ENCODE data around the gene ACAD9. TPM values are rescaled to one million over a fixed set of nuclear protein-coding genes. Genes with fewer than 3 reads are reported as not detected.

Gene ACAD9
- total and polyA plus RNA-seq, 2 experiments from 2014 or later: 22.3 to 29.7 TPM

- H3K9me2 ChIP-seq (ENCODE audit: insufficient read depth): no peaks in the 10 kb centered on the region
- H3F3A ChIP-seq (ENCODE audit: insufficient read depth): no peaks in the 10 kb centered on the region
- H3K36me3 ChIP-seq (ENCODE audit: low read depth): no peaks in the 10 kb centered on the region
- H3K9ac ChIP-seq: no peak overlapping the region
- H3K4me3 ChIP-seq: no peak overlapping the region
- no peaks in the 10 kb centered on the region for H3K4me1 ChIP-seq (ENCODE audit: insufficient read depth)
- no peaks in the 10 kb centered on the region for H4K20me1 ChIP-seq (ENCODE audit: insufficient read depth)
- H3K9me3 ChIP-seq (ENCODE audit: low read depth): no peaks in the 10 kb centered on the region
- H3K27me3 ChIP-seq (replicated peaks; ENCODE audit: insufficient read depth): peaks cover 24% of the 10 kb centered on the region
- 88% methylated on average over 2 of the region's 2 CpGs for WGBS, 2 experiments (ENCODE audit: low coverage in 1 of 2, low lambda C conversion rate in 2 of 2, missing lambda C conversion rate in 2 of 2)
- no peaks in the 10 kb centered on the region for H3K79me2 ChIP-seq (ENCODE audit: insufficient read depth)
- DNase-seq: no peak
- no peak overlapping the region for H2AFZ ChIP-seq
- TF ChIP-seq EZH2 (IDR thresholded peaks at IDR 0.05; ENCODE audit: insufficient read depth, poor library complexity, severe bottlenecking): no peak
- TF ChIP-seq EZH2phosphoT487 (IDR thresholded peaks at IDR 0.05; ENCODE audit: insufficient read depth, low read depth): no peak
- in situ Hi-C loops (cut with MboI): no loop called here
- no peak overlapping the region for H3K4me2 ChIP-seq (ENCODE audit: unreplicated experiment)
- no peak overlapping the region for H3K27ac ChIP-seq
These were observed 77.0 kb downstream of the ACAD9 start for GRCh38 chr3:128956440-128956839.

Small RNA genes lying within 50 kb of the gene (small RNA-seq; reads per million reads assigned to genes)
- not detected for gene AC112484.4 (ENCODE audit: low read depth, low replicate concordance)

Other genes starting within 250 kb of the ACAD9 start
- 393 and 395 TPM in 2 replicates for gene RPN1, start 228.8 kb upstream of the ACAD9 start, total RNA-seq (2014; rRNA removed; shearing (Covaris generic))
- gene RPN1, start 228.8 kb upstream of the ACAD9 start, polyA plus RNA-seq (2016; fragmentation: Nextera tagmentation; extraction: Ambion mirVana): 330 and 345 TPM in 2 replicates
- gene RAB7A, start 153.4 kb upstream of the ACAD9 start, total RNA-seq (2014; rRNA removed; shearing (Covaris generic)): 55.1 and 71.3 TPM in 2 replicates
- 255 TPM in 2 replicates for gene RAB7A, start 153.4 kb upstream of the ACAD9 start, polyA plus RNA-seq (2016; fragmentation: Nextera tagmentation; extraction: Ambion mirVana)
- gene CFAP92, start 114.5 kb downstream of the ACAD9 start, total RNA-seq (2014; rRNA removed; shearing (Covaris generic)): not detected in 2 replicates
- gene CFAP92, start 114.5 kb downstream of the ACAD9 start, polyA plus RNA-seq (2016; fragmentation: Nextera tagmentation; extraction: Ambion mirVana): not detected in 2 replicates
- gene EFCC1, start 121.7 kb downstream of the ACAD9 start, total RNA-seq (2014; rRNA removed; shearing (Covaris generic)): not detected in 2 replicates
- not detected in 2 replicates for gene EFCC1, start 121.7 kb downstream of the ACAD9 start, polyA plus RNA-seq (2016; fragmentation: Nextera tagmentation; extraction: Ambion mirVana)
- not detected in 2 replicates for gene GP9, start 181.2 kb downstream of the ACAD9 start, total RNA-seq (2014; rRNA removed; shearing (Covaris generic))
- gene GP9, start 181.2 kb downstream of the ACAD9 start, polyA plus RNA-seq (2016; fragmentation: Nextera tagmentation; extraction: Ambion mirVana): not detected in 2 replicates
- 19.7 and 21.6 TPM in 2 replicates for gene RAB43, start 242.2 kb downstream of the ACAD9 start, total RNA-seq (2014; rRNA removed; shearing (Covaris generic))
- gene RAB43, start 242.2 kb downstream of the ACAD9 start, polyA plus RNA-seq (2016; fragmentation: Nextera tagmentation; extraction: Ambion mirVana): 6.0 and 6.9 TPM in 2 replicates